ENCODE measurements around the gene APBA3. TPM values are rescaled to one million over a fixed set of nuclear protein-coding genes. Genes with fewer than 3 reads are reported as not detected.

APBA3 gene
- total RNA-seq, 3 donors from 2014 or later (not counting 1 experiment from before 2014, with no cell fraction given), result 39.9 to 53.6 (median 43.8) TPM

- H3K36me3 ChIP-seq (ENCODE audit: control insufficient read depth, insufficient read depth, low read length), result peaks cover 26% of the 10 kb centered on the region
- no peaks in the 10 kb centered on the region for H3K36me3 Mint-ChIP-seq
- ATAC-seq, result no peak
- DNase-seq, result no peak
- no peak overlapping the region for H3K27ac Mint-ChIP-seq
- no peaks in the 10 kb centered on the region for H3K27me3 Mint-ChIP-seq (ENCODE audit: low read depth in 2 of 2)
- no peaks in the 10 kb centered on the region for H3K4me1 ChIP-seq (ENCODE audit: control insufficient read depth, insufficient read depth, low read length)
- no peaks in the 10 kb centered on the region for H3K9me3 Mint-ChIP-seq
- no peak for TF ChIP-seq CTCF (IDR thresholded peaks at IDR 0.05)
- intact Hi-C loops (cut with micrococcal nuclease), result no loop called here
- H3K4me3 ChIP-seq (ENCODE audit: low read length), result no peak overlapping the region
- no peaks in the 10 kb centered on the region for H3K9me3 ChIP-seq (ENCODE audit: control insufficient read depth, insufficient read depth, low read length)
- no peaks in the 10 kb centered on the region for H3K27me3 ChIP-seq (ENCODE audit: control insufficient read depth, insufficient read depth, low read length)
- H3K4me3 Mint-ChIP-seq, result no peak overlapping the region
- 94% methylated on average over 7 of the region's 8 CpGs for WGBS (ENCODE audit: insufficient coverage)
- no peak overlapping the region for H3K27ac ChIP-seq (ENCODE audit: low read length)
- H3K4me1 Mint-ChIP-seq, result no peaks in the 10 kb centered on the region
Observed at GRCh38 chr19:3748965-3749364, 12.5 kb downstream of the APBA3 start.

GRCh38 chr19:3746371-3747056 lies 15.0 kb downstream of the APBA3 start:
- Histone ChIP-seq H3K27me3 (ENCODE audit: control insufficient read depth, insufficient read depth, low read length) (no peaks in the 10 kb centered on the region), H3K4me1 (ENCODE audit: control insufficient read depth, insufficient read depth, low read length) (no peaks in the 10 kb centered on the region), H3K9me3 (ENCODE audit: control insufficient read depth, insufficient read depth, low read length) (no peaks in the 10 kb centered on the region), H3K4me3 (ENCODE audit: low read length) (no peak overlapping the region), H3K36me3 (ENCODE audit: control insufficient read depth, insufficient read depth, low read length) (peaks cover 16% of the 10 kb centered on the region), H3K27ac (ENCODE audit: low read length) (no peak overlapping the region)
- ATAC-seq, result no peak
- Mint-ChIP-seq H3K27me3 (ENCODE audit: low read depth in 2 of 2) (no peaks in the 10 kb centered on the region), H3K4me1 (no peaks in the 10 kb centered on the region), H3K27ac (no peak overlapping the region), H3K36me3 (no peaks in the 10 kb centered on the region), H3K4me3 (no peak overlapping the region), H3K9me3 (no peaks in the 10 kb centered on the region)
- 84% methylated on average over 31 of the region's 31 CpGs for WGBS (ENCODE audit: insufficient coverage)
- DNase-seq, result no peak
- intact Hi-C loops (cut with micrococcal nuclease), result no loop called here
- no peak for TF ChIP-seq CTCF (IDR thresholded peaks at IDR 0.05)

- Mint-ChIP-seq H3K27ac (no peak overlapping the region), H3K9me3 (no peaks in the 10 kb centered on the region), H3K4me3 (no peak overlapping the region), H3K27me3 (ENCODE audit: low read depth in 2 of 2) (no peaks in the 10 kb centered on the region), H3K36me3 (no peaks in the 10 kb centered on the region), H3K4me1 (no peaks in the 10 kb centered on the region)
- no peak for DNase-seq
- Histone ChIP-seq H3K27me3 (ENCODE audit: control insufficient read depth, insufficient read depth, low read length) (no peaks in the 10 kb centered on the region), H3K4me3 (ENCODE audit: low read length) (no peak overlapping the region), H3K4me1 (ENCODE audit: control insufficient read depth, insufficient read depth, low read length) (no peaks in the 10 kb centered on the region), H3K9me3 (ENCODE audit: control insufficient read depth, insufficient read depth, low read length) (no peaks in the 10 kb centered on the region), H3K27ac (ENCODE audit: low read length) (no peak overlapping the region), H3K36me3 (ENCODE audit: control insufficient read depth, insufficient read depth, low read length) (peaks cover 10% of the 10 kb centered on the region)
- no peak for ATAC-seq
- intact Hi-C loops (cut with micrococcal nuclease), result no loop called here
- 73% methylated on average over 7 of the region's 8 CpGs for WGBS (ENCODE audit: insufficient coverage)
- no peak for TF ChIP-seq CTCF (IDR thresholded peaks at IDR 0.05)
Observed at GRCh38 chr19:3745363-3746045, 16.0 kb downstream of the APBA3 start.

All from natural killer cell (primary cell).